A673 (cell line): ENCODE measurements around the gene ARHGEF4.

Source experiments
- EZH2 ChIP-seq: fragments of 200-600 bp; sonication (generic); IDR thresholded peaks from 2 replicates; pipeline ENCODE4 v1.6.1; 2017; ENCODE audit warnings: borderline replicate concordance, low read depth, mild to moderate bottlenecking, mixed read lengths, antibody characterized with exemption, low read length; ENCODE audit not compliant: poor library complexity, severe bottlenecking
- TF ChIP-seq, protein P1 (sequence below): fragments of 300-800, 200-600 bp; sonication (generic); conservative IDR thresholded peaks from 2 replicates; pipeline ENCODE4 v1.5.1; 2017; ENCODE audit warnings: low read depth, mild to moderate bottlenecking, antibody characterized with exemption, low read length, moderate library complexity, mixed read lengths

DNA sequence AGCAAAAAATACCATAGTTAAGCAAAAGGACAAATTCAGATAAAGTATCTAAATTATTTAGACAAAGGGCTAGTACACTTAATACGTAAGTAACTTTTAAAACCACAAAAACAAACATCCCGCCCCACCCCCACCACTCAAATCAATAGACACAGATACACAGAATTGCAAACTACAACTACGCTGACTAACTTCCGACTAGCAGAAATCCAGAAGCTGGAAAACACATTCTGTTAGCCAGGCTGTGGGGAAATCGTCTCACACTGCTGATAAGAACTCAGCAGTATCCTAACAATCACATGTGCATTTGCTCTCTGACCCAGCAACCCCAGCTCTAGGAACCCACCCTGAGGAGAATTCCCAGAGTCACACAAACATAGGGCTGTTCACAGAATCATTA, 240.0 kb downstream of the ARHGEF4 start:
- TF ChIP-seq, protein P1, sequence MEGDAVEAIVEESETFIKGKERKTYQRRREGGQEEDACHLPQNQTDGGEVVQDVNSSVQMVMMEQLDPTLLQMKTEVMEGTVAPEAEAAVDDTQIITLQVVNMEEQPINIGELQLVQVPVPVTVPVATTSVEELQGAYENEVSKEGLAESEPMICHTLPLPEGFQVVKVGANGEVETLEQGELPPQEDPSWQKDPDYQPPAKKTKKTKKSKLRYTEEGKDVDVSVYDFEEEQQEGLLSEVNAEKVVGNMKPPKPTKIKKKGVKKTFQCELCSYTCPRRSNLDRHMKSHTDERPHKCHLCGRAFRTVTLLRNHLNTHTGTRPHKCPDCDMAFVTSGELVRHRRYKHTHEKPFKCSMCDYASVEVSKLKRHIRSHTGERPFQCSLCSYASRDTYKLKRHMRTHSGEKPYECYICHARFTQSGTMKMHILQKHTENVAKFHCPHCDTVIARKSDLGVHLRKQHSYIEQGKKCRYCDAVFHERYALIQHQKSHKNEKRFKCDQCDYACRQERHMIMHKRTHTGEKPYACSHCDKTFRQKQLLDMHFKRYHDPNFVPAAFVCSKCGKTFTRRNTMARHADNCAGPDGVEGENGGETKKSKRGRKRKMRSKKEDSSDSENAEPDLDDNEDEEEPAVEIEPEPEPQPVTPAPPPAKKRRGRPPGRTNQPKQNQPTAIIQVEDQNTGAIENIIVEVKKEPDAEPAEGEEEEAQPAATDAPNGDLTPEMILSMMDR, result no peak
- no peak for TF ChIP-seq EZH2
